NCI-H82 (cell line): ENCODE measurements around the gene SLC8A3.

Experiments
- DNase-seq: peaks from one replicate; lab custom pipeline; 2025; lab: John Stamatoyannopoulos, UW

The SLC8A3 gene

GRCh38 chr14:69996216-69996615 lies 192.5 kb downstream of the SLC8A3 start:
- no peak for DNase-seq
